ENCODE measurements around the gene MAP4K5. TPM values are rescaled to one million over a fixed set of nuclear protein-coding genes. Genes with fewer than 3 reads are reported as not detected.

Gene MAP4K5
- total and polyA plus RNA-seq, 7 donors, result 4.8 to 17.1 (median 14.6) TPM

- no peak for TF ChIP-seq CTCF (IDR thresholded peaks at IDR 0.05)
- H3K9me3 ChIP-seq, result no peaks in the 10 kb centered on the region
- DNase-seq (no peak), ATAC-seq (no peak)
- no peaks in the 10 kb centered on the region for H3K36me3 ChIP-seq (ENCODE audit: insufficient read depth in 1 of 2, low read depth in 1 of 2)
- 83 to 85% (median 84%) methylated on average over 9 of the region's 9 CpGs for WGBS, 3 donors
- no peak overlapping the region for H3K27ac ChIP-seq
- H3K4me3 ChIP-seq, result no peak overlapping the region
- intact Hi-C loops (cut with DNase I), result no loop called here
- H3K27me3 ChIP-seq (ENCODE audit: insufficient read depth in 3 of 3, low read length in 2 of 3), result no peaks in the 10 kb centered on the region
- H3K4me1 ChIP-seq, result no peaks in the 10 kb centered on the region
Observed at GRCh38 chr14:50389668-50390441, 142.5 kb downstream of the MAP4K5 start.

- Histone ChIP-seq H3K9me3 (no peaks in the 10 kb centered on the region), H3K27me3 (ENCODE audit: insufficient read depth in 3 of 3, low read length in 2 of 3) (no peaks in the 10 kb centered on the region), H3K4me3 (no peak overlapping the region), H3K4me1 (no peaks in the 10 kb centered on the region), H3K36me3 (ENCODE audit: insufficient read depth in 1 of 2, low read depth in 1 of 2) (no peaks in the 10 kb centered on the region), H3K27ac (no peak overlapping the region)
- intact Hi-C loops (cut with DNase I), result no loop called here
- DNase-seq, result no peak
- TF ChIP-seq CTCF (IDR thresholded peaks at IDR 0.05), result no peak
- WGBS, 3 donors, result 65 to 74% (median 68%) methylated on average over 9 of the region's 9 CpGs
- no peak for ATAC-seq
Observed at GRCh38 chr14:50388256-50388931, 144.0 kb downstream of the MAP4K5 start.

- no peaks in the 10 kb centered on the region for H3K9me3 ChIP-seq
- no peak for TF ChIP-seq CTCF (IDR thresholded peaks at IDR 0.05)
- H3K4me1 ChIP-seq, result no peaks in the 10 kb centered on the region
- no peaks in the 10 kb centered on the region for H3K36me3 ChIP-seq (ENCODE audit: insufficient read depth in 1 of 2, low read depth in 1 of 2)
- ATAC-seq (no peak), DNase-seq (no peak)
- intact Hi-C loops (cut with DNase I), result no loop called here
- H3K27ac ChIP-seq, result no peak overlapping the region
- H3K4me3 ChIP-seq, result no peak overlapping the region
- H3K27me3 ChIP-seq (ENCODE audit: insufficient read depth in 3 of 3, low read length in 2 of 3), result no peaks in the 10 kb centered on the region
- 96 to 100% (median 100%) methylated on average over 1 of the region's 1 CpG for WGBS, 3 donors
Observed at GRCh38 chr14:50387548-50387947, 144.8 kb downstream of the MAP4K5 start.

GRCh38 chr14:50383618-50384225 is 148.6 kb downstream of the MAP4K5 start:
- Histone ChIP-seq H3K27me3 (ENCODE audit: insufficient read depth in 3 of 3, low read length in 2 of 3) (no peaks in the 10 kb centered on the region), H3K4me1 (no peaks in the 10 kb centered on the region), H3K27ac (no peak overlapping the region), H3K4me3 (no peak overlapping the region), H3K36me3 (ENCODE audit: insufficient read depth in 1 of 2, low read depth in 1 of 2) (no peaks in the 10 kb centered on the region), H3K9me3 (no peaks in the 10 kb centered on the region)
- ATAC-seq (no peak), DNase-seq (no peak)
- 67 to 69% (median 69%) methylated on average over 3 of the region's 3 CpGs for whole genome bisulfite sequencing, 3 donors
- intact Hi-C loops (cut with DNase I), result no loop called here
- TF ChIP-seq CTCF (IDR thresholded peaks at IDR 0.05), result no peak

Data from psoas muscle (tissue), 8 donors.